OCI-LY3 (cell line): ENCODE data around the gene ITPRIPL1.
A peak's percentile ranks its signal among the peaks of the same experiment; 100 is the strongest.
"Not testable (repeated sequence)": the region's sequence is repeated elsewhere in the genome, so short reads cannot be mapped to it uniquely, and the experiment has no call there.

Experiments used
- H2AFZ ChIP-seq: fragments of 200-600, 300-600 bp; shearing (Covaris generic); 2 replicates; pipeline ENCODE4 v1.6.0; 2014; ENCODE audit warnings: antibody characterized with exemption, low read depth, low read length
- H3K27ac ChIP-seq: fragments of 200-600, 300-600 bp; sonication (generic); 2 replicates; pipeline ENCODE4 v1.5.1; 2014; ENCODE audit warnings: mild to moderate bottlenecking, low read length, moderate library complexity, mixed read lengths
- H3K27me3 ChIP-seq: fragments of 200-600, 300-600 bp; sonication (generic); 2 replicates; pipeline ENCODE4 v1.6.1; 2014; ENCODE audit warnings: low read depth, low read length, mixed read lengths
- H3K36me3 ChIP-seq: fragments of 200-600, 300-600 bp; sonication (generic); replicated peaks from 2 replicates; pipeline ENCODE3; 2014; ENCODE audit warnings: low read depth, low read length, mixed read lengths
- H3K4me1 ChIP-seq: fragments of 300-600, 200-600 bp; sonication (generic); 2 replicates; pipeline ENCODE4 v1.6.1; 2014; ENCODE audit warnings: low read length, mixed read lengths
- H3K4me2 ChIP-seq: fragments of 200-600, 300-600 bp; sonication (generic); 2 replicates; pipeline ENCODE4 v1.6.1; 2014; ENCODE audit warnings: low read length, mixed read lengths
- H3K4me3 ChIP-seq: fragments of 300-600, 200-600 bp; sonication (generic); 2 replicates; pipeline ENCODE4 v1.5.1; 2014; ENCODE audit warnings: antibody characterized with exemption, mild to moderate bottlenecking, low read length, moderate library complexity
- H3K79me2 ChIP-seq: fragments of 300-600, 200-600 bp; shearing (Covaris generic); 2 replicates; pipeline ENCODE4 v1.6.1; 2014; ENCODE audit warnings: mild to moderate bottlenecking, low read length, mixed read lengths
- H3K9ac ChIP-seq: fragments of 300-600, 200-600 bp; shearing (Covaris generic); 2 replicates; pipeline ENCODE4 v1.6.0; 2014; ENCODE audit warnings: mild to moderate bottlenecking, low read length, moderate library complexity
- H3K9me3 ChIP-seq: fragments of 200-600, 300-600 bp; shearing (Covaris generic); 2 replicates; pipeline ENCODE4 v1.6.1; 2014; ENCODE audit warnings: low read length, mixed read lengths; ENCODE audit not compliant: insufficient read depth
- H4K20me1 ChIP-seq: fragments of 200-600, 300-600 bp; sonication (generic); 2 replicates; pipeline ENCODE4 v1.6.1; 2016; ENCODE audit warnings: low read length, mixed read lengths; ENCODE audit not compliant: insufficient read depth
- CTCF ChIP-seq: fragments of 200-600, 300-600 bp; sonication (generic); IDR thresholded peaks from 2 replicates; pipeline ENCODE4 v1.5.1; 2014; ENCODE audit warnings: antibody characterized with exemption, low read length, low read depth
- EZH2phosphoT487 ChIP-seq: fragments of 200-600 bp; shearing (Covaris generic); IDR thresholded peaks from 2 replicates; pipeline ENCODE4 v1.6.1; 2018; ENCODE audit warnings: antibody characterized with exemption, mixed run types, low read depth

ITPRIPL1 gene

GRCh38 chr2:96325041-96325883 is at the start of gene ITPRIPL1:
Gene ITPRIPL1 (plus strand): TSS chr2:96325317. CDS start chr2:96325840, 523 bp downstream.
- Histone ChIP-seq H3K4me2 (peak within 1 kb of the TSS; percentile 82), H3K9ac (peak within 1 kb of the TSS; percentile 87), H3K27ac (peak within 1 kb of the TSS; percentile 37), H4K20me1 (peaks cover 4% of the 10 kb centered on the region; the same call in 1 of the 2 replicates), H3K4me1 (peaks cover 38% of the 10 kb centered on the region), H3K27me3 (peaks cover 20% of the 10 kb centered on the region), H3K4me3 (peak within 1 kb of the TSS; percentile 83), H2AFZ (peak within 1 kb of the TSS; percentile 82), H3K36me3 (peaks cover 25% of the 10 kb centered on the region), H3K9me3 (no peaks in the 10 kb centered on the region), H3K79me2 (peaks cover 30% of the 10 kb centered on the region)
- TF ChIP-seq EZH2phosphoT487 (no peak), CTCF (no peak)

- peaks cover 1% of the 10 kb centered on the region; the same call in 1 of the 2 replicates for H4K20me1 ChIP-seq
- H2AFZ ChIP-seq: no peak overlapping the region
- H3K36me3 ChIP-seq: peaks cover 56% of the 10 kb centered on the region
- no peaks in the 10 kb centered on the region for H3K9me3 ChIP-seq
- no peaks in the 10 kb centered on the region for H3K4me1 ChIP-seq
- H3K4me2 ChIP-seq: no peak overlapping the region
- TF ChIP-seq EZH2phosphoT487: no peak
- TF ChIP-seq CTCF: no peak
- H3K9ac ChIP-seq: no peak overlapping the region
- H3K27me3 ChIP-seq: no peaks in the 10 kb centered on the region
- no peak overlapping the region for H3K27ac ChIP-seq
- H3K4me3 ChIP-seq: no peak overlapping the region
- no peaks in the 10 kb centered on the region for H3K79me2 ChIP-seq
Observed at GRCh38 chr2:96276787-96277499, 48.2 kb upstream of the ITPRIPL1 start.

GRCh38 chr2:96287273-96287856 is 37.8 kb upstream of the ITPRIPL1 start:
- peaks cover 92% of the 10 kb centered on the region for H3K36me3 ChIP-seq
- H3K27ac ChIP-seq: no peak overlapping the region
- no peak overlapping the region for H3K9ac ChIP-seq
- no peaks in the 10 kb centered on the region for H4K20me1 ChIP-seq
- no peaks in the 10 kb centered on the region for H3K9me3 ChIP-seq
- no peak overlapping the region for H3K4me2 ChIP-seq
- no peaks in the 10 kb centered on the region for H3K4me1 ChIP-seq
- no peak overlapping the region for H3K4me3 ChIP-seq
- no peaks in the 10 kb centered on the region for H3K27me3 ChIP-seq
- H2AFZ ChIP-seq: no peak overlapping the region
- TF ChIP-seq EZH2phosphoT487 (no peak), CTCF (no peak)
- H3K79me2 ChIP-seq: no peaks in the 10 kb centered on the region

- TF ChIP-seq EZH2phosphoT487 (no peak), CTCF (no peak)
- H4K20me1 ChIP-seq: no peaks in the 10 kb centered on the region
- no peak overlapping the region for H3K27ac ChIP-seq
- H3K4me2 ChIP-seq: no peak overlapping the region
- H3K4me1 ChIP-seq: no peaks in the 10 kb centered on the region
- no peak overlapping the region for H3K4me3 ChIP-seq
- H3K9me3 ChIP-seq: no peaks in the 10 kb centered on the region
- H2AFZ ChIP-seq: no peak overlapping the region
- H3K36me3 ChIP-seq: peaks cover 90% of the 10 kb centered on the region
- no peaks in the 10 kb centered on the region for H3K27me3 ChIP-seq
- H3K9ac ChIP-seq: no peak overlapping the region
- no peaks in the 10 kb centered on the region for H3K79me2 ChIP-seq
Observed at GRCh38 chr2:96291751-96292150, 33.4 kb upstream of the ITPRIPL1 start.

- H2AFZ ChIP-seq, H3K4me3 ChIP-seq, H3K27me3 ChIP-seq, H4K20me1 ChIP-seq, H3K9me3 ChIP-seq, H3K4me1 ChIP-seq, H3K79me2 ChIP-seq, H3K4me2 ChIP-seq, H3K9ac ChIP-seq, H3K27ac ChIP-seq: not testable (repeated sequence)
- H3K36me3 ChIP-seq: peaks cover 92% of the 10 kb centered on the region
Observed at GRCh38 chr2:96294271-96294670, 30.8 kb upstream of the ITPRIPL1 start.
